ENCODE results near the gene C4A.

DNA sequence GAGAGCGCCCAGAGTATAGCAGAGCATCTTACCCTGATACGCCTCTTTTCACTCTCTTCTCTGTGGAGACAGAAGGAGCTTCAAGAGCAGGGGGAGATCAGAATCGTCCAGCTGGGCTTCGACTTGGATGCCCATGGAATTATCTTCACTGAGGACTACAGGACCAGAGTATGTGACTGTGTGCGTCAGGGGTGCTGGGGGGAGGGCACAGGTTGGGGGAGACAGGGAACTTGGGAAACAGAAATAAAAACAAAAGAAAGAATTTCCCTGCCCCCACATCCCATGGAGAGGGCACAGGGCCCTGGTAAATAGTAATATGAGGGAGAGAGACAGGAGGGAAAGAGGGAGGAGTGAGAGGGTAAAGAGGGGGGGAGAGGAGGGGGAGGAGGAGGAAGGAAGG is 3.0 kb upstream of the C4A start:
- TF ChIP-seq, protein P1, sequence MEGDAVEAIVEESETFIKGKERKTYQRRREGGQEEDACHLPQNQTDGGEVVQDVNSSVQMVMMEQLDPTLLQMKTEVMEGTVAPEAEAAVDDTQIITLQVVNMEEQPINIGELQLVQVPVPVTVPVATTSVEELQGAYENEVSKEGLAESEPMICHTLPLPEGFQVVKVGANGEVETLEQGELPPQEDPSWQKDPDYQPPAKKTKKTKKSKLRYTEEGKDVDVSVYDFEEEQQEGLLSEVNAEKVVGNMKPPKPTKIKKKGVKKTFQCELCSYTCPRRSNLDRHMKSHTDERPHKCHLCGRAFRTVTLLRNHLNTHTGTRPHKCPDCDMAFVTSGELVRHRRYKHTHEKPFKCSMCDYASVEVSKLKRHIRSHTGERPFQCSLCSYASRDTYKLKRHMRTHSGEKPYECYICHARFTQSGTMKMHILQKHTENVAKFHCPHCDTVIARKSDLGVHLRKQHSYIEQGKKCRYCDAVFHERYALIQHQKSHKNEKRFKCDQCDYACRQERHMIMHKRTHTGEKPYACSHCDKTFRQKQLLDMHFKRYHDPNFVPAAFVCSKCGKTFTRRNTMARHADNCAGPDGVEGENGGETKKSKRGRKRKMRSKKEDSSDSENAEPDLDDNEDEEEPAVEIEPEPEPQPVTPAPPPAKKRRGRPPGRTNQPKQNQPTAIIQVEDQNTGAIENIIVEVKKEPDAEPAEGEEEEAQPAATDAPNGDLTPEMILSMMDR (IDR thresholded peaks at IDR 0.05; ENCODE audit: insufficient read depth, low read depth, low read length) = no peak
- no peak for TF ChIP-seq EZH2 (IDR thresholded peaks at IDR 0.05; ENCODE audit: insufficient read depth, low read length)

Data from astrocyte (in vitro differentiated cells and primary cell).